ENCODE results near the gene RDH13. TPM values are rescaled to one million over a fixed set of nuclear protein-coding genes. Genes with fewer than 3 reads are reported as not detected.

RDH13 gene
- total and polyA plus RNA-seq, 2 of the 8 experiments (the other 6 are each of a cell fraction or from before 2014, with no cell fraction given) = 15.9 to 31.5 TPM

- TF ChIP-seq CHD7 (IDR thresholded peaks at IDR 0.05; ENCODE audit: insufficient replicate concordance, low read length) (no peak), CEBPB (IDR thresholded peaks at IDR 0.05; ENCODE audit: low read depth, low read length) (no peak), CBX8 (IDR thresholded peaks at IDR 0.05; ENCODE audit: borderline replicate concordance, low read depth, low read length) (no peak), HDAC6 (IDR thresholded peaks at IDR 0.05; ENCODE audit: low read depth, low read length) (no peak)
Observed at GRCh38 chr19:55014714-55015113, 48.2 kb downstream of the RDH13 start (continued).
